ENCODE data around the gene LGALS3BP. TPM values are rescaled to one million over a fixed set of nuclear protein-coding genes. Genes with fewer than 3 reads are reported as not detected.

Gene LGALS3BP
- total RNA-seq, 1 experiment from 2014 or later: 389 TPM

GRCh38 chr17:78944026-78944425 lies 35.7 kb downstream of the LGALS3BP start:
- BruUV-seq (replicated peaks): no TSS peak
- POLR2A ChIA-PET: interaction anchor here (1.4 kb wide), 1 partner anchor 10 kb away, joined by 4 read pairs; no protein-coding TSS in a partner anchor
- Histone ChIP-seq H3K4me3 (replicated peaks in 1 of 2; ENCODE audit: low read depth in 1 of 2, low read length in 2 of 2) (no peak overlapping the region), H3K4me1 (ENCODE audit: control insufficient read depth in 1 of 2, insufficient read depth in 2 of 2, low read length in 2 of 2) (peaks cover 15 to 31% of the 10 kb centered on the region in 2 experiments), H3K79me2 (ENCODE audit: insufficient read depth, low read length) (no peaks in the 10 kb centered on the region), H3K4me2 (ENCODE audit: low read length) (no peak overlapping the region), H3K9me3 (ENCODE audit: control insufficient read depth in 1 of 2, insufficient read depth in 1 of 2, low read depth in 1 of 2, low read length in 2 of 2) (no peaks in the 10 kb centered on the region), H3K9ac (ENCODE audit: low read length) (no peak overlapping the region), H3K36me3 (ENCODE audit: control insufficient read depth in 1 of 2, insufficient read depth in 2 of 2, low read length in 2 of 2) (no peaks in the 10 kb centered on the region), H2AFZ (ENCODE audit: low read depth, low read length, poor library complexity, severe bottlenecking) (no peak overlapping the region), H3K27me3 (ENCODE audit: insufficient read depth, low read length) (no peaks in the 10 kb centered on the region), H4K20me1 (ENCODE audit: insufficient read depth) (no peaks in the 10 kb centered on the region), H3K9me2 (ENCODE audit: insufficient read depth) (no peaks in the 10 kb centered on the region), H3K27ac (ENCODE audit: low read depth, low read length) (no peak overlapping the region)
- CTCF ChIA-PET: interaction anchor here (1.0 kb wide), 1 partner anchor 78 kb away, joined by 3 read pairs; no protein-coding TSS in a partner anchor
- RAD21 ChIA-PET (ENCODE audit: low non-redundant PET in 1 of 2, low total read pairs in 2 of 2, uncharacterized antibody in 2 of 2, unreplicated experiment in 2 of 2): interaction anchor here in 1 of 2 experiments (0.6 kb wide), 1 partner anchor 19 kb away, joined by 3 read pairs; no protein-coding TSS in a partner anchor
- no peak for TF ChIP-seq SRF (IDR thresholded peaks at IDR 0.05; ENCODE audit: low read depth)
- ATAC-seq (no peak), DNase-seq (ENCODE audit: low read depth, low spot score) (no peak)
- intact Hi-C loops (cut with micrococcal nuclease): no loop called here

GRCh38 chr17:78940708-78941107 lies 39.0 kb downstream of the LGALS3BP start:
- Histone ChIP-seq H3K4me2 (ENCODE audit: low read length) (no peak overlapping the region), H3K4me1 (ENCODE audit: control insufficient read depth in 1 of 2, insufficient read depth in 2 of 2, low read length in 2 of 2) (peaks cover 2 to 26% of the 10 kb centered on the region in 2 experiments; a peak in 3 of 4 replicates), H3K9me3 (ENCODE audit: control insufficient read depth in 1 of 2, insufficient read depth in 1 of 2, low read depth in 1 of 2, low read length in 2 of 2) (no peaks in the 10 kb centered on the region), H3K36me3 (ENCODE audit: control insufficient read depth in 1 of 2, insufficient read depth in 2 of 2, low read length in 2 of 2) (no peaks in the 10 kb centered on the region), H4K20me1 (ENCODE audit: insufficient read depth) (no peaks in the 10 kb centered on the region), H3K27ac (ENCODE audit: low read depth, low read length) (no peak overlapping the region), H3K79me2 (ENCODE audit: insufficient read depth, low read length) (no peaks in the 10 kb centered on the region), H3K4me3 (replicated peaks in 1 of 2; ENCODE audit: low read depth in 1 of 2, low read length in 2 of 2) (no peak overlapping the region), H3K27me3 (ENCODE audit: insufficient read depth, low read length) (no peaks in the 10 kb centered on the region), H3K9me2 (ENCODE audit: insufficient read depth) (no peaks in the 10 kb centered on the region), H3K9ac (ENCODE audit: low read length) (no peak overlapping the region), H2AFZ (ENCODE audit: low read depth, low read length, poor library complexity, severe bottlenecking) (no peak overlapping the region)
- BruUV-seq (replicated peaks): no TSS peak
- DNase-seq (ENCODE audit: low read depth, low spot score) (no peak), ATAC-seq (peak; percentile 82)
- TF ChIP-seq CTCF (IDR thresholded peaks at IDR 0.05 in 2 of 3, conservative IDR thresholded peaks at IDR 0.05 in 1 of 3; ENCODE audit: borderline replicate concordance in 1 of 3, insufficient read depth in 1 of 3, low read depth in 2 of 3, low read length in 2 of 3): no peak
- no peak for TF ChIP-seq ZNF274 (IDR thresholded peaks at IDR 0.05; ENCODE audit: low read depth, low read length)
- no peak for TF ChIP-seq SRF (IDR thresholded peaks at IDR 0.05; ENCODE audit: low read depth)
- TF ChIP-seq EGR1 (IDR thresholded peaks at IDR 0.05; ENCODE audit: low read depth): no peak
- no peak for TF ChIP-seq RAD21 (IDR thresholded peaks at IDR 0.05; ENCODE audit: low read depth)
- TF ChIP-seq MAX (IDR thresholded peaks at IDR 0.05): no peak; the same call in 1 of the 2 replicates
- TF ChIP-seq POLR2A (IDR thresholded peaks at IDR 0.05; ENCODE audit: borderline replicate concordance, extremely low read depth, insufficient read depth, insufficient read length): no peak
- TF ChIP-seq ATF3 (IDR thresholded peaks at IDR 0.05): no peak
- no peak for TF ChIP-seq CEBPB (IDR thresholded peaks at IDR 0.05; ENCODE audit: low read depth)
- TF ChIP-seq JUND (IDR thresholded peaks at IDR 0.05): no peak
- no peak for TF ChIP-seq SIN3A (IDR thresholded peaks at IDR 0.05; ENCODE audit: low read depth)
- TF ChIP-seq YY1 (IDR thresholded peaks at IDR 0.05; ENCODE audit: extremely low read depth, insufficient replicate concordance, low read depth, low read length): no peak
- no peak for TF ChIP-seq CBX3 (IDR thresholded peaks at IDR 0.05; ENCODE audit: low read depth)
- TF ChIP-seq ZBTB33 (IDR thresholded peaks at IDR 0.05; ENCODE audit: extremely low read depth, insufficient replicate concordance, low read length): no peak
- TF ChIP-seq EZH2 (IDR thresholded peaks at IDR 0.05): no peak
- no peak for TF ChIP-seq ELF1 (IDR thresholded peaks at IDR 0.05; ENCODE audit: borderline replicate concordance, low read depth)
- no peak for TF ChIP-seq FOSL1 (IDR thresholded peaks at IDR 0.05; ENCODE audit: low read depth)
- CTCF ChIA-PET: no interaction called here
- intact Hi-C loops (cut with micrococcal nuclease): no loop called here
- POLR2A ChIA-PET: interaction anchor here (1.0 kb wide), 1 partner anchor 8 kb away, joined by 3 read pairs; no protein-coding TSS in a partner anchor
- RAD21 ChIA-PET (ENCODE audit: low non-redundant PET in 1 of 2, low total read pairs in 2 of 2, uncharacterized antibody in 2 of 2, unreplicated experiment in 2 of 2): no interaction called here
